ENCODE data around the gene NXPE4. TPM values are rescaled to one million over a fixed set of nuclear protein-coding genes. Genes with fewer than 3 reads are reported as not detected.
A peak's percentile ranks its signal among the peaks of the same experiment; 100 is the strongest.
"Not testable (repeated sequence)": the region's sequence is repeated elsewhere in the genome, so short reads cannot be mapped to it uniquely, and the experiment has no call there.

Gene NXPE4
- total and polyA plus RNA-seq, 4 donors, result 0.12 TPM; not detected in 3

- Histone ChIP-seq H3K27ac (ENCODE audit: low read depth, low read length) (no peak overlapping the region), H3K9me3 (ENCODE audit: control insufficient read depth, insufficient read depth, low read length) (peaks cover 12% of the 10 kb centered on the region), H3K4me1 (ENCODE audit: control insufficient read depth, insufficient read depth, low read length) (no peaks in the 10 kb centered on the region), H3K4me3 (ENCODE audit: low read depth, low read length) (no peak overlapping the region), H3K27me3 (ENCODE audit: control insufficient read depth, insufficient read depth, low read length) (no peaks in the 10 kb centered on the region), H3K36me3 (ENCODE audit: control insufficient read depth, insufficient read depth, low read length) (no peaks in the 10 kb centered on the region)
- no peak for DNase-seq (ENCODE audit: low read depth in 4 of 6, low spot score in 6 of 6)
- WGBS (ENCODE audit: insufficient coverage), result 97% methylated on average over 10 of the region's 13 CpGs
These were observed 8.7 kb upstream of the NXPE4 start for GRCh38 chr11:114604179-114604813.

GRCh38 chr11:114603151-114603550 is 7.6 kb upstream of the NXPE4 start:
- WGBS (ENCODE audit: insufficient coverage), result 92% methylated on average over 2 of the region's 7 CpGs
- DNase-seq (ENCODE audit: low read depth in 4 of 6, low spot score in 6 of 6); H3K27ac ChIP-seq (ENCODE audit: low read depth, low read length); H3K36me3 ChIP-seq (ENCODE audit: control insufficient read depth, insufficient read depth, low read length); H3K4me1 ChIP-seq (ENCODE audit: control insufficient read depth, insufficient read depth, low read length); H3K4me3 ChIP-seq (ENCODE audit: low read depth, low read length); H3K27me3 ChIP-seq (ENCODE audit: control insufficient read depth, insufficient read depth, low read length); H3K9me3 ChIP-seq (ENCODE audit: control insufficient read depth, insufficient read depth, low read length): not testable (repeated sequence)

DNA sequence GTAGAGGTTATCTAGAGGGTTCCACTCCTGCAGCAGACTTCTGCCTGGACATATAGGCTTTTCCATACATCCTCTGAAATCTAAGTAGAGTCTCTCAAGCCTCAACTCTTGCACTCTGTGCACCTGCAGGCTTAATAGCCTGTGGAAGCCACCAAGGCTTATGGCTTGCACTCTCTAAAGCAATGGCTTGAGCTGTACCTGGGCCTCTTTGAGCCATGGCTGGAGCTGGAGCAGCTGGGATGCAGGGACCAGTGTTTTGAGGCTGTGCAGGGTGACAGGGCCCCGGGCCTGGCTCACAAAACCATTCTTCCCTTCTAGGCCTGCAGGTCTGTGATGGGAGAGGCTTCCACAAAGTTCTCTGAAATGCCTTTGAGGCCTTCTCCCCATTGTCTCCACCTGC is 2.9 kb upstream of the NXPE4 start:
- Histone ChIP-seq H3K27ac (ENCODE audit: low read depth, low read length) (no peak overlapping the region), H3K36me3 (ENCODE audit: control insufficient read depth, insufficient read depth, low read length) (no peaks in the 10 kb centered on the region), H3K4me3 (ENCODE audit: low read depth, low read length) (no peak overlapping the region), H3K27me3 (ENCODE audit: control insufficient read depth, insufficient read depth, low read length) (no peaks in the 10 kb centered on the region), H3K9me3 (ENCODE audit: control insufficient read depth, insufficient read depth, low read length) (no peaks in the 10 kb centered on the region), H3K4me1 (ENCODE audit: control insufficient read depth, insufficient read depth, low read length) (no peaks in the 10 kb centered on the region)
- no peak for DNase-seq (ENCODE audit: low read depth in 4 of 6, low spot score in 6 of 6)
- WGBS (ENCODE audit: insufficient coverage), result no CpG with 5 or more reads among the region's 1 CpG

DNA sequence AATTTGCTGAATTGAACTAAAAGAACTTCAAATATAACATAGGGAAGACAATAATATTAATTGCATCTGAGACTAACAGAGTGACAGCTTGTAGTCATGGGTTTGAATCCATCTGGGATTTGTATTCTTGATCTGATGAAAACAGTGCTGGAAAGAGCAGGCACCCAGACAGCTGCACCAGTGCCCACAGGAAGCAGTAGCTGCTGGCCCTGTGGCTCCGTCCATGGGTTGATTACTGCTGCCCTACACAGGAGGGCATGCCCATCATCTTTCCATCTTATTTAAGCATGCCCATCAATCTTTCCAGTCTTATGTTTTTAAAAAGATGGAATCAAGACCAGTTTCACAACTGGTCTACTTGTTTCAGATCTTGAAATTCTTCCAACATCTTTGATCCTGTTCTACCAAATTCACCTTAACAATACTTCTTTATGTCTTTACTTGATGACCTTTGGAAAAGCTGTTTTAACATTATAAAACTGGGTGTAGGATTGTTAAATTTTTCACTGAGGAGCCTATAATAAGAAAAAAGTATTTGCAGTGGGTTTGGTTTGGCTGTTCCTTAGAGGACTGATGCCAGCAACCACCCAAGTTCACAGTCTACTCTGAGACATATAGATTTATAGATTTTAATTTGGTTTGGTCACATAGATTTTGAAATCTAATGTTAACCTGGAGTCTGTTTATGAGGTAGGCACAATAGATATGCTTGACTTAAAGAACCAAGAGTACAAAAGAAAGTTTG is 761 bp upstream of the NXPE4 start:
- DNase-seq (ENCODE audit: low read depth in 4 of 6, low spot score in 6 of 6), result no peak
- Histone ChIP-seq H3K27ac (ENCODE audit: low read depth, low read length) (no peak overlapping the region), H3K36me3 (ENCODE audit: control insufficient read depth, insufficient read depth, low read length) (no peaks in the 10 kb centered on the region), H3K9me3 (ENCODE audit: control insufficient read depth, insufficient read depth, low read length) (no peaks in the 10 kb centered on the region), H3K4me3 (ENCODE audit: low read depth, low read length) (no peak overlapping the region), H3K27me3 (ENCODE audit: control insufficient read depth, insufficient read depth, low read length) (no peaks in the 10 kb centered on the region), H3K4me1 (ENCODE audit: control insufficient read depth, insufficient read depth, low read length) (no peaks in the 10 kb centered on the region)
- WGBS (ENCODE audit: insufficient coverage), result 64% methylated on average over 1 of the region's 1 CpG

DNA sequence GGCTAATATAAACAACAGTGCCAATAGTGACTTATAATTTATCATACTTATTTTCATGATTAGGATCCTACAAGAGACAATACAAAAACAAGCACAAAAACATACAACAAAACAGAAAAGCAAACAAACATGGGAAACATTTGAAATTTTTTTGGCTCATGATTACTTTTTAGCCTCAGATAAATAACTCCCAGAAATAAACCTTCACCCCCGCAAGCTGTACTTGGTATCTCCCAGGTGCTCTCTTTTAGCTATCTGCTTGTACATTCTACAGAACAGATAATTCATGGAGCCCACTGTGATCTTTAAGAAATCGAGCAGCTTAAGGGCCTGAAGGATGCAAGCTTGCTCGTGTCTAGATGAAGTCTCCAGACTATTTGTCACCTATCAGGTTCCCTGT is 883 bp downstream of the NXPE4 start:
- WGBS (ENCODE audit: insufficient coverage), result 97% methylated on average over 3 of the region's 3 CpGs
- no peak overlapping the region for H3K27ac ChIP-seq (ENCODE audit: low read depth, low read length)
- no peaks in the 10 kb centered on the region for H3K36me3 ChIP-seq (ENCODE audit: control insufficient read depth, insufficient read depth, low read length)
- no peaks in the 10 kb centered on the region for H3K27me3 ChIP-seq (ENCODE audit: control insufficient read depth, insufficient read depth, low read length)
- no peak overlapping the region for H3K4me3 ChIP-seq (ENCODE audit: low read depth, low read length)
- DNase-seq (ENCODE audit: low read depth in 4 of 6, low spot score in 6 of 6), result no peak
- no peaks in the 10 kb centered on the region for H3K9me3 ChIP-seq (ENCODE audit: control insufficient read depth, insufficient read depth, low read length)
- no peaks in the 10 kb centered on the region for H3K4me1 ChIP-seq (ENCODE audit: control insufficient read depth, insufficient read depth, low read length)

- Histone ChIP-seq H3K4me3 (ENCODE audit: low read depth, low read length) (no peak overlapping the region), H3K27ac (ENCODE audit: low read depth, low read length) (no peak overlapping the region), H3K27me3 (ENCODE audit: control insufficient read depth, insufficient read depth, low read length) (no peaks in the 10 kb centered on the region), H3K36me3 (ENCODE audit: control insufficient read depth, insufficient read depth, low read length) (no peaks in the 10 kb centered on the region), H3K9me3 (ENCODE audit: control insufficient read depth, insufficient read depth, low read length) (peaks cover 13% of the 10 kb centered on the region), H3K4me1 (ENCODE audit: control insufficient read depth, insufficient read depth, low read length) (no peaks in the 10 kb centered on the region)
- 90% methylated on average over 3 of the region's 3 CpGs for WGBS (ENCODE audit: insufficient coverage)
- DNase-seq (ENCODE audit: low read depth in 4 of 6, low spot score in 6 of 6), result no peak
These were observed 8.1 kb downstream of the NXPE4 start for GRCh38 chr11:114587398-114587953.

- 91% methylated on average over 4 of the region's 5 CpGs for WGBS (ENCODE audit: insufficient coverage)
- Histone ChIP-seq H3K9me3 (ENCODE audit: control insufficient read depth, insufficient read depth, low read length) (peaks cover 13% of the 10 kb centered on the region), H3K4me3 (ENCODE audit: low read depth, low read length) (no peak overlapping the region), H3K27ac (ENCODE audit: low read depth, low read length) (no peak overlapping the region), H3K4me1 (ENCODE audit: control insufficient read depth, insufficient read depth, low read length) (no peaks in the 10 kb centered on the region), H3K36me3 (ENCODE audit: control insufficient read depth, insufficient read depth, low read length) (no peaks in the 10 kb centered on the region), H3K27me3 (ENCODE audit: control insufficient read depth, insufficient read depth, low read length) (no peaks in the 10 kb centered on the region)
- no peak for DNase-seq (ENCODE audit: low read depth in 4 of 6, low spot score in 6 of 6)
These were observed 8.8 kb downstream of the NXPE4 start for GRCh38 chr11:114586797-114587196.

DNA sequence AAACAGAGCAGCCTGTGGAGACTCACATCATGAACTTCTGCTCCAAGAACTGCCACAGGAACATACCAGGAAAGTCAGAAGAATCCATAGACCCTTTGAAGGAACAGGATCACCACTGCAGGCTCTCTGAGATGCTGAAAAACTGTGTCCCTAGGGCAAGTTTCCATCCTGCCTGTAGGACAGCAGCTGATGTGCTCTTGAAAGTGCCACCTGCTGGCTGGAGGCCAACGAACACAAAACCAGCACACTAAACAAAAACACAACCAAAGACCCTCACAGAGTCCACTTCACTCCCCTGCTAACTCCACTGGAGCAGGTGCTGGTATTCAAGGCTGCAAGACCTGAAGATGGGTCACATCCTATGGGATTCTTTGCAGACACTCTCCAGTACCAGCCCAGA is 23.9 kb downstream of the NXPE4 start:
- no peak for DNase-seq (ENCODE audit: low read depth in 4 of 6, low spot score in 6 of 6)
- no peak overlapping the region for H3K4me3 ChIP-seq (ENCODE audit: low read depth, low read length)
- WGBS (ENCODE audit: insufficient coverage), result 70% methylated on average over 1 of the region's 1 CpG

GRCh38 chr11:114569801-114570200 is 25.8 kb downstream of the NXPE4 start:
- H3K9me3 ChIP-seq (ENCODE audit: control insufficient read depth, insufficient read depth, low read length), result no peaks in the 10 kb centered on the region
- no peaks in the 10 kb centered on the region for H3K4me1 ChIP-seq (ENCODE audit: control insufficient read depth, insufficient read depth, low read length)
- no peaks in the 10 kb centered on the region for H3K27me3 ChIP-seq (ENCODE audit: control insufficient read depth, insufficient read depth, low read length)
- DNase-seq (ENCODE audit: low read depth in 4 of 6, low spot score in 6 of 6), result no peak
- H3K36me3 ChIP-seq (ENCODE audit: control insufficient read depth, insufficient read depth, low read length), result no peaks in the 10 kb centered on the region
- WGBS (ENCODE audit: insufficient coverage), result 57% methylated on average over 1 of the region's 3 CpGs
- H3K4me3 ChIP-seq (ENCODE audit: low read depth, low read length), result no peak overlapping the region
- no peak overlapping the region for H3K27ac ChIP-seq (ENCODE audit: low read depth, low read length)

More for the DNA sequence above, 23.9 kb downstream of the NXPE4 start:
- no peaks in the 10 kb centered on the region for H3K9me3 ChIP-seq (ENCODE audit: control insufficient read depth, insufficient read depth, low read length)
- H3K27me3 ChIP-seq (ENCODE audit: control insufficient read depth, insufficient read depth, low read length), result no peaks in the 10 kb centered on the region
- no peaks in the 10 kb centered on the region for H3K36me3 ChIP-seq (ENCODE audit: control insufficient read depth, insufficient read depth, low read length)
- H3K4me1 ChIP-seq (ENCODE audit: control insufficient read depth, insufficient read depth, low read length), result no peaks in the 10 kb centered on the region
- H3K27ac ChIP-seq (ENCODE audit: low read depth, low read length), result no peak overlapping the region

GRCh38 chr11:114566276-114566675 is 29.3 kb downstream of the NXPE4 start:
- peak in 1 of 6 donors; percentile 1 for DNase-seq (ENCODE audit: low read depth in 4 of 6, low spot score in 6 of 6)
- Histone ChIP-seq H3K4me3 (ENCODE audit: low read depth, low read length) (no peak overlapping the region), H3K9me3 (ENCODE audit: control insufficient read depth, insufficient read depth, low read length) (no peaks in the 10 kb centered on the region), H3K27me3 (ENCODE audit: control insufficient read depth, insufficient read depth, low read length) (no peaks in the 10 kb centered on the region), H3K4me1 (ENCODE audit: control insufficient read depth, insufficient read depth, low read length) (no peaks in the 10 kb centered on the region), H3K27ac (ENCODE audit: low read depth, low read length) (no peak overlapping the region), H3K36me3 (ENCODE audit: control insufficient read depth, insufficient read depth, low read length) (no peaks in the 10 kb centered on the region)
- WGBS (ENCODE audit: insufficient coverage), result 21% methylated on average over 2 of the region's 2 CpGs
